Fibroblast of lung (primary cell): ENCODE data around the gene SAV1.
"Not testable (repeated sequence)": the region's sequence is repeated elsewhere in the genome, so short reads cannot be mapped to it uniquely, and the experiment has no call there.

Experiments used
- CTCF ChIP-seq, 2 donors: IDR thresholded peaks in 1 of 2; conservative IDR thresholded peaks in 1 of 2; 1 replicate in 1 of 2; 2 replicates in 1 of 2; pipeline ENCODE4 v1.5.1; 2011 to 2012; ENCODE audit warnings: low read length in 2 of 2, control low read depth in 1 of 2, inconsistent platforms in 1 of 2, low read depth in 1 of 2, mild to moderate bottlenecking in 1 of 2
- EZH2 ChIP-seq: IDR thresholded peaks from 2 replicates; pipeline ENCODE4 v1.5.1; 2012; ENCODE audit warnings: low read length, control low read depth, mild to moderate bottlenecking; ENCODE audit errors: missing control alignments

GRCh38 chr14:50665300-50665699 lies 2.8 kb downstream of the SAV1 start:
- TF ChIP-seq CTCF (conservative IDR thresholded peaks at IDR 0.05 in 1 of 2, IDR thresholded peaks at IDR 0.05 in 1 of 2; ENCODE audit: low read depth in 1 of 2, low read length in 2 of 2); EZH2: not testable (repeated sequence)
